ENCODE results near the gene BORCS5. TPM values are rescaled to one million over a fixed set of nuclear protein-coding genes. Genes with fewer than 3 reads are reported as not detected.

Gene BORCS5
- total RNA-seq, 1 experiment from 2014 or later = 13.9 TPM

DNA sequence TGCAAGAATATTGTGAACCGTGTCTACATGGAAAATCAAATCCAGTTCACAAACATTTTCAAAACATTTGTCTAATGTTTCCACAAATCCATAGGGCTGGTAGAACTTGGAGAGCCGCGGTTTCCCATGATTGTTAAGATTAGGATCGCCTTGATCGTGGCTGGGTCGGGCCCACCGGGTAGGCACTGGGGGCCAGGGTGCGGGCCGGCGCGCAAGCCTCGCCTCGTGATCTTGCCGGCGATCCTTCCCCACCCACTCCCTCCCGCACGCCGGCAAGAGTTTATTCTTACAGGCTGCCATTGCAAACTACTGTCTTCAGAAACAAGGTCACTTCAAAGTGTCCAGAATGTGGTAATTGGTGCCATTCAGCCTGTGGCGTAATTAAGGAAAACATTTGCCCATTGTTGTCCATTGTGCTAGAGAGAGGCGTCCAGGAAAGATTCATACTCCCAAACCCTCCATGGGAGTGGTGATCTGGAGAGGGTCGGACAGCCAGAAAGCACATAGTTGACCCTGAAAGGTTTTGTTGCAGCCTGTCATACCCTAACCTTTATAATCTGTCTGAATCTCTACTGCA, 95.5 kb downstream of the BORCS5 start:
- no peak overlapping the region for H2AFZ ChIP-seq (ENCODE audit: low read length)
- no peak overlapping the region for H3T11ph ChIP-seq (ENCODE audit: low read length)
- H3K36me3 Mint-ChIP-seq (ENCODE audit: insufficient read depth in 1 of 3, low read depth in 3 of 3) = no peaks in the 10 kb centered on the region
- H3K27ac Mint-ChIP-seq = peak overlapping the region in 2 of 3 experiments; percentile 74 to 85; a peak in 3 of 7 replicates
- H3K4ac ChIP-seq (ENCODE audit: low read depth, low read length) = no peak overlapping the region
- H3K56ac ChIP-seq (ENCODE audit: insufficient read length, low read depth, low read length) = no peak overlapping the region
- peaks cover 16 to 18% of the 10 kb centered on the region in 2 experiments for H3K4me1 Mint-ChIP-seq
- H3K4me1 ChIP-seq (ENCODE audit: insufficient read depth, low read length) = no peaks in the 10 kb centered on the region
- TF ChIP-seq, protein P1, sequence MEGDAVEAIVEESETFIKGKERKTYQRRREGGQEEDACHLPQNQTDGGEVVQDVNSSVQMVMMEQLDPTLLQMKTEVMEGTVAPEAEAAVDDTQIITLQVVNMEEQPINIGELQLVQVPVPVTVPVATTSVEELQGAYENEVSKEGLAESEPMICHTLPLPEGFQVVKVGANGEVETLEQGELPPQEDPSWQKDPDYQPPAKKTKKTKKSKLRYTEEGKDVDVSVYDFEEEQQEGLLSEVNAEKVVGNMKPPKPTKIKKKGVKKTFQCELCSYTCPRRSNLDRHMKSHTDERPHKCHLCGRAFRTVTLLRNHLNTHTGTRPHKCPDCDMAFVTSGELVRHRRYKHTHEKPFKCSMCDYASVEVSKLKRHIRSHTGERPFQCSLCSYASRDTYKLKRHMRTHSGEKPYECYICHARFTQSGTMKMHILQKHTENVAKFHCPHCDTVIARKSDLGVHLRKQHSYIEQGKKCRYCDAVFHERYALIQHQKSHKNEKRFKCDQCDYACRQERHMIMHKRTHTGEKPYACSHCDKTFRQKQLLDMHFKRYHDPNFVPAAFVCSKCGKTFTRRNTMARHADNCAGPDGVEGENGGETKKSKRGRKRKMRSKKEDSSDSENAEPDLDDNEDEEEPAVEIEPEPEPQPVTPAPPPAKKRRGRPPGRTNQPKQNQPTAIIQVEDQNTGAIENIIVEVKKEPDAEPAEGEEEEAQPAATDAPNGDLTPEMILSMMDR (conservative IDR thresholded peaks at IDR 0.05) = no peak
- H2BK20ac ChIP-seq (ENCODE audit: low read depth, low read length, poor library complexity, severe bottlenecking) = no peak overlapping the region
- H3K4me2 ChIP-seq (ENCODE audit: insufficient read depth, insufficient read length, low read length) = no peak overlapping the region
- H3K14ac ChIP-seq (ENCODE audit: insufficient read depth, low read length) = no peak overlapping the region
- no peak for DNase-seq
- no peak overlapping the region for H4K91ac ChIP-seq (ENCODE audit: insufficient read length, low read depth, low read length)
- no peaks in the 10 kb centered on the region for H4K20me1 ChIP-seq (ENCODE audit: control insufficient read depth, insufficient read depth, insufficient read length)
- no peaks in the 10 kb centered on the region for H3K27me3 Mint-ChIP-seq (ENCODE audit: low read depth)
- H3K9me3 Mint-ChIP-seq = no peaks in the 10 kb centered on the region
- H3K18ac ChIP-seq (ENCODE audit: insufficient read length, low read depth, low read length) = no peak overlapping the region
- H3K27ac ChIP-seq (ENCODE audit: insufficient read length, low read depth, low read length) = no peak overlapping the region
- no peak overlapping the region for H3K4me3 Mint-ChIP-seq
- no peaks in the 10 kb centered on the region for H3K79me1 ChIP-seq (ENCODE audit: insufficient read depth, low read depth, low read length, poor library complexity, severe bottlenecking)
- no peak overlapping the region for H2BK15ac ChIP-seq (ENCODE audit: low read depth, low read length)
- H2BK5ac ChIP-seq (ENCODE audit: insufficient read length, low read length) = no peak overlapping the region
- no peak overlapping the region for H4K5ac ChIP-seq (ENCODE audit: insufficient read length, low read depth, low read length)
- H3K23me2 ChIP-seq (ENCODE audit: insufficient read length, low read depth, low read length, poor library complexity, severe bottlenecking) = no peaks in the 10 kb centered on the region
- no peaks in the 10 kb centered on the region for H3K9me3 ChIP-seq (ENCODE audit: control insufficient read depth, low read depth, low read length)
- H2BK120ac ChIP-seq (ENCODE audit: low read depth, low read length, poor library complexity, severe bottlenecking) = no peak overlapping the region
- no peak overlapping the region for H3K23ac ChIP-seq (ENCODE audit: insufficient read length, low read depth, low read length)
- H3K79me2 ChIP-seq (ENCODE audit: insufficient read depth, low read length) = no peaks in the 10 kb centered on the region
- no peak overlapping the region for H4K8ac ChIP-seq (replicated peaks; ENCODE audit: insufficient read length, low read depth, low read length)
- no peaks in the 10 kb centered on the region for H3K27me3 ChIP-seq (ENCODE audit: insufficient read depth, low read length)
- no CpG with 5 or more reads among the region's 21 CpGs for WGBS (ENCODE audit: extremely low coverage, insufficient read length, low lambda C conversion rate)
- H3K9ac ChIP-seq (ENCODE audit: extremely low read depth, insufficient read length, low read length) = no peak overlapping the region
- H2BK12ac ChIP-seq (ENCODE audit: insufficient read length, low read depth, low read length) = no peak overlapping the region
- H2AK5ac ChIP-seq (ENCODE audit: insufficient read length, low read length) = no peak overlapping the region

Data from H9 (cell line).